Panc1 (cell line): ENCODE data around the gene DYNLRB1.

Experiments
- CTCF ChIP-seq: fragments of 450-650 bp; IDR thresholded peaks from 2 replicates; pipeline ENCODE4 v1.5.1; 2017; ENCODE audit warnings: mild to moderate bottlenecking
- POLR2AphosphoS5 ChIP-seq: IDR thresholded peaks from 2 replicates; pipeline ENCODE4 v1.6.1; 2012; ENCODE audit warnings: mild to moderate bottlenecking, low read depth, low read length, moderate library complexity
- TF ChIP-seq, protein P1 (sequence below), 2 experiments: IDR thresholded peaks; 2 replicates each; pipeline ENCODE4 v1.6.1; 2011 to 2012; ENCODE audit warnings: low read depth in 2 of 2, control low read depth in 1 of 2, low read length in 1 of 2, mild to moderate bottlenecking in 1 of 2, moderate library complexity in 1 of 2; ENCODE audit not compliant: insufficient read depth in 1 of 2

DNA sequence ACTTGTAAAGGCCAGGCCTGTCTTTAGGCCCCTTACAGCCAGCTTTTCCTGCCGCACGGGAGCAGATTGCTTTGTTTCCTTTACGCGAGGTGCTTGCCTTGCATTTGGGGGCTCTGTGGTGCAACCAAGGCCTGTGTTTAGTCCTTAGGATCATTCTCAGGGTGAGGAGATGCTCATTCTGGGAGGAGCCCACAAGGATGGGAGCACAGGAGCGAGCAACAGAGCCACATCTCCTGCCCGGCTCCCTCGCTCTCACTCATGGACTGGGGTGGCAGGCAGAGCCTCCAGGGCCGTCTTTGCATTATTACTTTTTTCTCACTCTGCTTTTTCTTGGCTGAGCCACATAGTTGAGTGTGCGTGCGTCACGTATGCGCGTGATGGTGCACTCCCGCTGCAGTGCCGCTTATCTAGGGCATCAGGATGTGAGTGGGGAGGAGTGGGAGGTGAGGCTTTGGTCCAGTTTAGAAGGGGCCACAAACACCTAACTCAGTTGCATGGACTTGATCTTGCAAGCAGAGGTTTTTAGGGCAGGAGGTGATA, 19.1 kb downstream of the DYNLRB1 start:
- TF ChIP-seq CTCF (no peak), POLR2AphosphoS5 (no peak)
- TF ChIP-seq, protein P1, sequence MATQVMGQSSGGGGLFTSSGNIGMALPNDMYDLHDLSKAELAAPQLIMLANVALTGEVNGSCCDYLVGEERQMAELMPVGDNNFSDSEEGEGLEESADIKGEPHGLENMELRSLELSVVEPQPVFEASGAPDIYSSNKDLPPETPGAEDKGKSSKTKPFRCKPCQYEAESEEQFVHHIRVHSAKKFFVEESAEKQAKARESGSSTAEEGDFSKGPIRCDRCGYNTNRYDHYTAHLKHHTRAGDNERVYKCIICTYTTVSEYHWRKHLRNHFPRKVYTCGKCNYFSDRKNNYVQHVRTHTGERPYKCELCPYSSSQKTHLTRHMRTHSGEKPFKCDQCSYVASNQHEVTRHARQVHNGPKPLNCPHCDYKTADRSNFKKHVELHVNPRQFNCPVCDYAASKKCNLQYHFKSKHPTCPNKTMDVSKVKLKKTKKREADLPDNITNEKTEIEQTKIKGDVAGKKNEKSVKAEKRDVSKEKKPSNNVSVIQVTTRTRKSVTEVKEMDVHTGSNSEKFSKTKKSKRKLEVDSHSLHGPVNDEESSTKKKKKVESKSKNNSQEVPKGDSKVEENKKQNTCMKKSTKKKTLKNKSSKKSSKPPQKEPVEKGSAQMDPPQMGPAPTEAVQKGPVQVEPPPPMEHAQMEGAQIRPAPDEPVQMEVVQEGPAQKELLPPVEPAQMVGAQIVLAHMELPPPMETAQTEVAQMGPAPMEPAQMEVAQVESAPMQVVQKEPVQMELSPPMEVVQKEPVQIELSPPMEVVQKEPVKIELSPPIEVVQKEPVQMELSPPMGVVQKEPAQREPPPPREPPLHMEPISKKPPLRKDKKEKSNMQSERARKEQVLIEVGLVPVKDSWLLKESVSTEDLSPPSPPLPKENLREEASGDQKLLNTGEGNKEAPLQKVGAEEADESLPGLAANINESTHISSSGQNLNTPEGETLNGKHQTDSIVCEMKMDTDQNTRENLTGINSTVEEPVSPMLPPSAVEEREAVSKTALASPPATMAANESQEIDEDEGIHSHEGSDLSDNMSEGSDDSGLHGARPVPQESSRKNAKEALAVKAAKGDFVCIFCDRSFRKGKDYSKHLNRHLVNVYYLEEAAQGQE (IDR thresholded peaks at IDR 0.05; ENCODE audit: insufficient read depth in 1 of 2, low read depth in 2 of 2, low read length in 1 of 2): no peak
